Hypothalamus (tissue), 51 donors: ENCODE measurements around the gene APOA4.
"Not testable (repeated sequence)": the region's sequence is repeated elsewhere in the genome, so short reads cannot be mapped to it uniquely, and the experiment has no call there.

Experiments
- DNase-seq, 51 donors: peaks; one replicate each; lab custom pipeline; 2025; lab: John Stamatoyannopoulos, UW

APOA4 gene

DNA sequence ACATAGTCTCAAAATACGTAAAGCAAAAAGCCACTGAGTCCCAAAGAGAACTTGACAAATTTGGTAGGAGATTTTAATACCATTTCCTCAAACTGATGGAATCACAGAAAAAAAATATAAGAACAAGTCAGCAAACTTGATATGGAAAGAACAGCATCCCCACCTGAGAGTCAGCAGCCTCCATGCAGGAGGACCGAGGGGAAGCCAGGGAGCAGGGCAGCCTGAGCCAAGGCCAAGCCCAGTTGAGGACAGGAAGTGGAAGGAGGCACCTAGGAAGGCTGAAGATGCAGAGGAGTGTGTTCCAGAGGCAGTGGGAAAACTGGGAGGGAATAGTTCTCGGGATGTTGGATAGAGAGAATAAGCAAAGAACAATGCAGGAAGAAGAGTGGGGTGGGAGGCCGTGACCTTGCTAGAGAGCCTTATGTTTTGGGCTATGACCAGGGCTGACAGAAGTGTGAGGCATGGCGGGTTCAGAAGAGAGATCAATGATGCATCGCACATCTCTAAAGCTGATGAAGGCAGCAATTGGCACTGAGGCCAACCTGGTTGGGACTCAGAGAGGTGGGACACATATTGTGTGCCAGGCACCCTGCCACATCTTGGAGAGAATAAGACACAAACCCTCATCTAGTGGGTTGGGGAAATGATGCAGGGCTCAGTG lies 15.4 kb downstream of the APOA4 start:
- DNase-seq: no peak

DNA sequence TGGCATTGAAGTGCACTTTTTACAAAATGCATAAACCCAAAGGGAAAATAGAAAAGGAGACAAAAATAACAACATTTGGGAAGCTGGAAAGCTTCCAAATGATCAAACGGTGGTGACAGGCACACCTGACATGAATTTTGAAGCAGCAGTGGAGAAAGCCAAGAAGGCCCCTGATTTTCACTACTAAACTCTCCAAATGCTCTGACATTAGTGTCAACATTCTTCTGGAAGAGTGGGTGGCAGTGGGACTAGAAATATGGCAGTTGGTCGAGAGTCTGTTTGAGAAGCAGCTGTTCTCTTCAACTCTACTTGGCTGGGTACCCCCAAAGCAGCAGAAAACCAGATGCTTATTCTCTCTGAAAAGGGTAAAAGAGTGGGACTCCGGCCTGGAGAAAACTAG lies 19.1 kb downstream of the APOA4 start:
- DNase-seq: no peak

DNA sequence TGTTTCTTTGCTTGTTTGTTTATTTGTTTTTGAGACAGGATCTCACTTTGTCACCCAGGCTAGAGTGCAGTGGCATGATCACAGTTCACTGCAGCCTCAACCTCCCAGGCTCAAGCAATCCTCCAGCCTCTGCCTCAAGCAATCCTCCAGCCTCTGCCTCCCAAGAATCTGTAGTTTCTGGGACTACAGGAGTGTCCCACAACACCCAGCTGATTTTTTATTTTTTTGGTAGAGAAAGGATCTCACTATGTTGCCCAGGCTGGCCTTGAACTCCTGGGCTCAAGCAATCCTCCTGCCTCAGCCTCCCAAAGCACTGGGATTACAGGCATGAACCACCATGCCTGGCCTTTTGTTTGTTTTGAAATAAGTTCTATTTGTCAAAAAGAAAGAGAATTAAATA lies 21.4 kb downstream of the APOA4 start:
- not testable (repeated sequence) for DNase-seq

DNA sequence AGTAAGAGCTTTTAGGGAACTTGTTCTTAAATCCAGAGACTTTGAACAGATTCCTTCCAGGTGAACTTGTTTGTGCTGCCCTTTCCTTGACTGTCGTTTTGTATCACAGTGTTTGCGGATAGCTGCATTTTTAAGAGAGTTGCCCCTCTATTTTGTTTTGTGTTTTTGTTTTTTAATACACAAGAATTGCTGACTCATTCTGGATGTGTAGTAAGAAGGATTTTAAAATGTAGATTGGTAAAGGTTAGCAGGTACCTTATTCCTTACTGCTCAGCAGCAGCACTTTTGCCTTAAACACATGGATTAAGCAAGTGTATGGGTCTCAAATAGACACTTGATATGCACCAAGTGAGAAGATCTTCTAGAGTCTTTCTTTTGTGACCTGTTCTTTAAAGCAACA lies 22.5 kb downstream of the APOA4 start:
- DNase-seq: no peak

DNA sequence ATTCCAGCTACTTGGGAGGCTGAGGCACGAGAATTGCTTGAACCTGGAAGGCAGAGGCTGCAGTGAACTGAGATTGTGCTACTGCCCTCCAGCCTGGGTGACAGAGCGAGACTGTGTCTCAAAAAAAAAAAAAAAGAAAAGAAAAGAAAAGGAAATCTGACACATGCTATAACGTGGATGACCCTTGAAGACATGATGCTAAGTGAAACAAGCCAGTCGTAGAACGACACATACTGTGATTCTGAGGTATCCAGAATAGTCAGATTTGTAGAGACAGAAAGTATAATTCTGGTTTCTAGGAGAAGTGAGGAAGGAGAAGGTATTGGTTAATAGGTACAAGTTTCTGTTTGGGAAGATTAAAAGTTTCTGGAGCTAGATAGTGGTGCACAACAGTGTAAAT lies 24.7 kb downstream of the APOA4 start:
- DNase-seq: no peak

DNA sequence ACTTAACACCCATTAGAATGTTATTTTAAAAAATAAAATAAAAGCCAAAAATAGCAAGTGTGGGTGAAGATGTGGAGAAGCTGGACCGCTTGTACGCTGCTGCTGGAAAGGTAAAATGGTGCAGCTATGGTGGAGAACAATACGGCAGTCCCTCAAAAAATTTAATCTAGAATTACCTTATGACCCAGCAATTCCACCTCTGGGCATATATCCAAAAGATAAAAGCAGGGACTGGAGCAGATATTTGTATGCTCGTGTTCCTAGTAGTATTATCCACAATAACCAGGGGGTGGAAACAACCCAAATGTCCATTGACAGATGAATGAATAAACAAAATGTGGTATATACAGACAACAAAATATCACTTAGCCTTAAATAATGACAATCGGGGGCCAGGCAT lies 25.3 kb downstream of the APOA4 start:
- no peak for DNase-seq

DNA sequence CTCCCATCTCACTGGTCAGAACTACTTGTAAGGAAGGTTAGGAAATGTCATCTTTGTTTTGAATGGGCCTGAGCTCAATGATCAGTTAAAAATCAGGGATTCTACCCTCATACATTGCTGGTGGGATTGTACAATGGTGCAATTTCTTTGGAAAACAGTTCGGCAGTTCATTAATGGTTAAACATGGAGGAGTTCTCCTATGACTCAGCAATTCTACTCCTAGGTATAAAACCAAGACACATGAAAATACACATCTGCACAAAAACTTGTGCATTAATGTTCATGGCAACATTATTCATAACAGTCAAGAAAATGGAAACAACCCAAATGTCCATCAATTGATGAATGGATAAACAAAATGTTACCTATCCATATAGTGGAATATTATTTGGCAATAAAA lies 26.6 kb downstream of the APOA4 start:
- DNase-seq: no peak

DNA sequence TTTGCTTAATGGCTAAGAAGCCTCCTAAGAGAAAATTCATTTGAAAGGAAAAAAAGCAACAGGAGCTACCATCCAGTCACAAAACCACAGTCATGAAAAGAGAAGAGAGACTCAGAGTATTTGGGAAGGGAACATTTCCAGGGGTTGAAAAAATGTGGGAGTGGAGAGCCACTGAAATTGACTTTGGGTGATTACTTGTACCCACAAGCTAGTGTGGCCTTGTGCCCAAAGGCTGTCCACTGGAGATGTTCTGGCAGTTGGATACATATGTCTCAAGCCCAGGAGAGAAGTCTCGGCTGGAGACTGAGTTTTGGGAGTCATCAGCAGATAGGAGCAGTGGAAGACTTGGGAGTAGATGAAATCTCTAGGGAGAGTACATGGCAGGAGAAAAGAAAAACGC lies 28.3 kb downstream of the APOA4 start:
- no peak for DNase-seq

DNA sequence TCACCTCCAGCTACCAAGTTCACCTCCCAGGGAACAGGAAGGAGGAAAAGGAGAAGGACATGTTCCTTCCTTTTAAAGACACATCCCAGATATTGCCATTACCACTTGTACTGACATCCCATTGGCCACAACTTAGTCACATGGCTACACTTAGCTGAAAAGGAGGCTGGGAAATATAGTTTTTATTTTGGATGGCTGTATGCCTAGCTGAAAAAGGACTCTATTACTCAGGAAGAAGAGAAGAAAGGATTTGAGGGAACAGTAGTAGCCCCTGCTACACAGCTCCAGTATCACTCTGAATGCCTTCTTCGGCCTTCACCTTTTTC lies 29.4 kb downstream of the APOA4 start:
- no peak for DNase-seq

DNA sequence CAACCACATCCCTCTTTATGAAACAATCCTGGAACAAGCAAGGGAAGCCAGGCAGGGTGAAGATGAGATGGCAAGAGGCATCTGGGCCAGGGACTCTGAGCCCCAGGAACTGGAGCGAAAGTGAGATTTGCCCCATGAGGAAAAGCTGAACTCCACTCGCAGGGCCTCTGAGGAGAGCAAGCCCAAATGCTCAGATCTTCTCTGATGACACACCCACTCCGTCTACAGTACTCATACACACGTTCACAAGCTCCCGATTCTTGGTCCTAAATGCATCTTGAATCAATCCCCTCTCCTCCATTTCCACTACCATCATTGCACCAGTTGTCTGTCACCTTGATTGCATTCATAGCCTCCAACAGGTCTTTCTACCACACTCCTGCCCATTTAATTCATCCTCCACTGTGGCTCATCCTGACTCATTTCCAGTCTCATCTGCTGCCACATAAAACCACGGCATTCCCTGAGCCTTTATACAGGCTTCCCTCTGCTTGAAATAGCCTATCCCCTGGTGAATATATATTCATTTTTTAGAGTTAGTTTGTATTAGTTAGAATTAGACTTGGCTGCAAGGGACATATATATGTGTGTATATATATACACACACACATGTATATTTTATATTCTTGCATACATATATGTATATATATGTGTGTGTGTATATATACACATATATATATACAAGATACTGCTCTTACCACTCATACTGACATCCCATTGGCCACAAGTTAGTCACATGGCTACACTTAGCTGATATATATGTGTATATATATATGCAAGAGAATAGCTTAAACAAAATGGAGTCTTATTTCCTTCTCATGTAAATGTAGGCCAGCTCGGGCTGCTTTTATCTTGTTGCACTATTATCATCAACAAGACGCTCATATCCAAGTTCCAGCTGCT lies 30.0 kb downstream of the APOA4 start:
- no peak for DNase-seq

DNA sequence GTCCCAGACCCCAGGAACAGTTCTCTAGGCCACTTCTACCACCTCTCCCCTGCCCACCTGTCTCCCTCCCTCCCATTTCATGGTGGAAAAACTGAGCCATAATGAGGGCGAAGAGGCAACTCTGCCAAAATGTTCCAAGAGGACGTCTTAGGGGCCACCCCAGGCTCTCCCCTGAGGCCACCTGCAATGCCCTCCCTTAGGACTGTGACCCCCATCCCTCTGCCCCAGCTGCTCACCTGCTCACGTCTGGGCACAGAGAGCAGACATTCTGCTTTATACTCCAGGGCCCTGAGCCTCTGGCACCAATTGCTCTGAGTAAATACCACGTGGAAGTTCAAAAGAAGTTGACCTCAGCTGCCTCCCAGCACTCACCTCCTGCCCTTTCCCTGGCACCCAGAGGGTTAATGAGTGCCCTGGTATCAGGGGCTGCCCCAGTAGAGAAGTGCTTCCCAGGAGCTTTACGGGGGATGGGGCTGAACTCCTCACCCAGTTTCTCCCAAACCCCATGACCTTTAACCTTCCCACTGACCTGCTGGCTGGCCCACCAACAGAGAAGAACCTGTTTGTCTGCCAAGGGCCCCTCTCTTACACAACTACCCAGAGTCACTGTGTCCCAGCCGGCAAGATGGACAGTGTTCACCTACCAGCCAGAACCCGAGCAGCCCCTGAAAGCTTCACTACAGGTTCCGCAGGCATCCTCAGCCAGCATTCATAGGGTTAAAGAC lies 30.8 kb downstream of the APOA4 start:
- no peak for DNase-seq

DNA sequence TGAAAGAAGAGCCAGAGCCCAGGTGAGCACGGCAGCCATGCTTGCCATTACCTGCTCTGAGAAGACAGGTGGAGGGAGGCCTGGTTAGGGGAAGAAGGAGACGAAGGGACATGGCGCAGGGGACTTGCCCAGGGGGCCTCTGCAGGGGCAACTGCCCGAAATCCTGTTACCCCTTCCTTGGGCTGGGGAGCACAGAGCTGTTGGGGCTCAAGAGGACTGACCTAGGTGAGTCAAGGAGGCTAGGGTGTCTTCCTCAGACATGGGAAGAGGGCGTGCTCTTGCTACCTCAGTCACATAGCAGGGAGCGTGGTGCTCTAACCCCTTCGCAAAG lies 31.3 kb downstream of the APOA4 start, which contains the start of gene APOA5:
Gene APOA5 (minus strand): TSS at position 67 of the 331 bp plus-strand sequence. CDS start 19 bp downstream, at position 48.
- no peak for DNase-seq

DNA sequence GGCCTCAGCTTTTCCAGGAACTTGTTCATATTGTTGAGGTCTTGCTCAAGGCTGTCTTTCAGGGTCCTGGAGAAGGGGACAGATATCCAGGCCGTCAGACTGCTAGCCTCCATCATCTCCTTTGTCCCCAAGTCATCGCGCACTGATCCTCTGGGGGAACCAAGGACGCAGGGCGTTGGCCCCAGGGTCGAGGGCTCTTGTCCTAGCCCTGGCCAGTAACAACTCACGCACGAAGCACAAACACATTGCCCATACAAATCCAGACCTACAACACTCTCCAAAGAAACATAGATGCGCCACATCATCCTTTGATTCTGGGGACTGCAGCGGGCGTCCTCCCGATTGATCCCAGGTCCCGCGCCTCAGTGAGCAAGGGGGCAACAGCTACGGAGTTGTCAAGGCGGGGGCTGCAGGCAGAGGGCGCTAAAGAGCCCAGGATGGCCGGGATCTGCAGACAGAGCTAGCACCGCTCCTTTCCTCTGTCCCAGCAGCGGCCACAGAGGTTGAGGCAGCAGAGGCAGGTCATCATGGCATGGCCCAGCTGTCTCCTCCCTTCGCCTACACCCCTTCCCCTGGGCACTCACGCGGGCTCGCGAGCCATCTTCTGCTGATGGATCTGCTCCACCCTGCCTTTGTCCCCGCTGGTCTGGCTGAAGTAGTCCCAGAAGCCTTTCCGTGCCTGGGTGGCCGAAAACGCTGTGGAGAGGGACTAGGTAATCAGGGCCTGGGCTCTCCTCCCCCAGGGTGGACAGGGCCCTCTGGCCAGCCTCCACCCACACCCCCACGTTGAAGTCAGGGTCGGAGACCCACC lies 31.9 kb downstream of the APOA4 start:
- peak; percentile 9 to 88 (median 61) for DNase-seq

DNA sequence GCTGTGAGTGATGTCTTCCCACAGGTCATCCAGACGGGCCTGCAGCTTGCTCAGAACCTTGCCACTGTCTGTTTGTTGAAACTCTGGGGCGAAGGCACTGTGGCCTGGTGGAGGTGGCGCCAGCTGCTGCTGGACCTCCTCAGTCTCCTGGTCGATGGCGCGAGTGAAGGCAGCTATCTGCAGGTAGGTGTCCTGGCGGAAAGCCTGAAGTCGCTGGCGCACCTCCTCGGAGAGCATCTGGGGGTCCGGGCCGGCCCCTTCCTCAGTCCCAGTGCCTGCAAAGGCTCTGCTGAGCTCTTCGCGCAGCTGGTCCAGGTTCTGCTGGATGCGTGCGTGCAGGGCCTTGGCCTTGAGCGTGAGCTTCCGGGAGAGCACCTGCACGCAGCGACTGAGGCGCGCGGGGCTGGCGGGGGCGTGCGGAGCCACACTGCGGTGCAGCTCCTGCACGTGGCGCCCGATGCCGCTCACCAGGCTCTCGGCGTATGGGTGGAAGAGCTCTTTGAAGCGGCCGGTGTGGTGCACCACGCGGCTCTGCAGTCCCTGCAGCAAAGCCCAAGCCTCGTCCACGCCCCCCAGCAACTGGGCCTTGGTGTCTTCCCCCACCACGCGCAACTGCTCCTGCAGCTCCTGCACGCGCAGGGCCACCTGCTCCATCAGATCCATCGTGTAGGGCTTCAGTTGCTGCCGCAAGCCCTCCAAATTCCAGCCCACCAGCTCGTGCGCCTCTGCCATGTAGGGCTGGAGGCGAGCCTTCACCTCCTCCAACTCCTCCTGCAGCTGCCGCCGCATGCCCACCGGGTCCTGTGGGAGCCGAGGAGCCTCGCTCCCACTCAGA lies 32.7 kb downstream of the APOA4 start:
- DNase-seq: no peak

DNA sequence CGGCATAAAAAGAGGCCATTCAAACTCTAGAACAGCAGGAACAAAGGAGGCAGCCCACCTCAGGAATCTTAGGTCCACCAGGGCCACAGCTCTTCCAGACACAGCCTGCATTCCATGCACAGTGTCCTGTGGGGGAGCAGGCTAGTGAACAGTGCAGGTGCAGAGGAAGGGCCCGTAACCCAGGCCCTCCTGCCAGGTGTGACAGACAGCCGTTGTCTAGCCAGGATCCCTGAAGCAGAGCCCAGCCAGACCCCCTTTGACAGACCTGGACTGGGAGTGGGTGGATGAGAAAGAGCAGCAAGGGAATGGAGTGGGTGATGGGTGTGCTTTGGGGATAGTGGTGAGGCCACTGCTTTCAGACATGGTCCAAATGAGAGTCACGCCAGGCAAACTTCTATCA lies 34.1 kb downstream of the APOA4 start:
- no peak for DNase-seq

DNA sequence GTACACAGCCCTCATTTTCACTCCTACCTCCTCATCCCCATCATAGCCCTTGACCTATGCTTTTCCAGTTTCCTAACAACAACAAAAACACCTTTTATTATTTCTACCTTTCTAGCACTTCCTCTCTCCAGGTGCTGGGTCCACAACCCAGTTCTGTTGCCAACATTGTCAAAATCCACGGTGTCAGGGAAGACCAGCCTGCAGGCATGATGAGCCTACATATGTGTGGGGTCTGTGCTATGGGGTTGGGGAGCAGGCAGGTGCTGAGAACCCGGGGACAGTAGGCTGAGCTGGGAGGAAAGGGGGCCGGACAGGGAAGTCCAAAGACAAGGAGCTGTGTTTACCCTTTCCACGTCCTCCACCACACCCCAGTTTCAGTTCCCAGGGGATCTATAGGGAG lies 34.6 kb downstream of the APOA4 start:
- DNase-seq: no peak

DNA sequence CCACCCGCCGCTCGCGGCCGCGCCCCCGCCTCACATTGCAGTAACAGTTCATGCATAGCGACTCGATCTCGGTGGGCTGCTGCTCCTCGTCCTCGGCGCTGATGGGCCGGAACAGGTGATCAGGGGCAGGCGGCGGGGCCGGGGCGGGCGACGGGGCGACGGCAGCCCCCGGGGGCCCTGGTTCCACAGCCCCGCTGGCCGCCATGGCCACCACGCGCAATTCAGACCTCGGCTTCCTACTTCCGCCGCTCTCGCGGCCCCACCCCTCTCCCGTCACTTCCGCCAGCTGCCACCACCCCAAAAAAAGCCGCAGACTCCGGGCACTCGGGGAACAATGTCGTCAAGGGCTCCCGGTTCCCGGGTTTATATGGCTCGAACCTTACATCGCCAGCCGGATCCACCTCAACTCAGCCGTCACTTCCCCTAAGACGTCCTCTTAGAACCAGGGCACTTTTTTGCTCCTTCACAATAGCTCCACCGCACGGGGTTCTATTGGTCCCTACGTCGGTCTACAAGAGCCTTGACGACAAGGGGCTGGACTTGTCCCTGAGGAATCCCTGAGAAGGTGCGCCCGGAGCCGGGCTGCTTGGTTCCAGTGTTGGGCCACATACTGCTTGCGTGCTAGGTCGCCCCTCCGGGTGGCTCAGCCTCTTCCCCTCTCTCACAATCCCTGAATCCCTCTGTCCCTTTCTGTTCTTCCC lies 35.2 kb downstream of the APOA4 start, which contains the start of gene ZPR1:
Gene ZPR1 (minus strand): TSS at position 238 of the 701 bp plus-strand sequence. CDS start 33 bp downstream, at position 205.
- peak; percentile 24 to 90 (median 72) for DNase-seq

DNA sequence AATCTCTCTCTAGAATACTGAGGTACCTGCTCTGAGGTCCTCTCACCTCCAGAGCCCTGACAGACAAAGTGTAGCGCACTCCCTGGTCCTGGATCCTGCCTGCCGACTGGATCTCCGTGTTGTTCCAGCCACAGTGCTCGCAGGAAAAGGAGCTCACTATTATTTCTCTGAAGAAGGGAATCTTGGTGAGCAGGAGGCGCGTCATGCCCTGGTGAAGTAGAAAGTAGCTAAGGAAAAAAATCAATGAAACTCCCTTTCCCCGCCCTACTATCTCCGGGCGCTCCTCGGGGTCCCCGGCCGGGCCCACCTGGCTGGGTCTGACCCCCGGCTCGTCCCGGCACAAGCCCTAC lies 35.7 kb downstream of the APOA4 start:
- peak in 1 of 51 donors; percentile 35 for DNase-seq

DNA sequence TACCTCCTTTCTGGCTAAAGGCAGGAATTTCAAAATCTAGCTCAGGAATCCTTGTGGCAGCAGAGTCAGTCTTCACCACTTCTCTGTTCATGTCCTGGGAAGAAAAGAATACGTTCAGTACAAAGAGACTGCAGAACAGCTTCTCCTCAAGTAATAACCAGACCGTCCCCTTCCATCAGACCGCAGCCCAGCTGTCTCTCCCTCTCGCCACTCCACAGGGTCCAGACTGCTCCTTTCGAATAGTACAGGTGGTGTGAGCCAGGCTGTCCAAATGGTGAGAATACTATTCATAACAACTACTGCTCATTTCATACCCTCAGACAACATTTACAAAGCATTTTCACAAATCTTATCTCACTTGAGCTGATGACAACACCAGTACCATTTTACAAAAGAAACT lies 36.1 kb downstream of the APOA4 start:
- DNase-seq: no peak
